ENCODE measurements around the gene ARL16. TPM values are rescaled to one million over a fixed set of nuclear protein-coding genes. Genes with fewer than 3 reads are reported as not detected.

Gene ARL16
- polyA plus RNA-seq, 1 of the 3 experiments (the other 2 are of a cell fraction) = 148 TPM

GRCh38 chr17:81712468-81713003 lies 28.9 kb upstream of the ARL16 start:
- peak overlapping the region; percentile 69 for H3K9ac ChIP-seq
- H3K4me3 ChIP-seq (ENCODE audit: low read depth in 2 of 2, low read length in 1 of 2) = peak overlapping the region; percentile 73 to 80
- H3K79me2 ChIP-seq (ENCODE audit: insufficient read depth) = peaks cover 24% of the 10 kb centered on the region; the same call in 1 of the 2 replicates
- H3K9me3 ChIP-seq = no peaks in the 10 kb centered on the region
- peaks cover 0 to 19% of the 10 kb centered on the region in 2 experiments for H3K36me3 ChIP-seq (replicated peaks in 1 of 2; ENCODE audit: control insufficient read depth in 1 of 2, insufficient read depth in 2 of 2, low read length in 1 of 2)
- ChIA-PET CTCF (interaction anchor here (0.6 to 4.4 kb wide), 7 partner anchors 11 to 150 kb away, joined by 3 to 33 read pairs (median 4); no protein-coding TSS in a partner anchor), POLR2A (interaction anchor here (0.6 to 3.8 kb wide), 7 partner anchors 10 to 266 kb away, joined by 3 to 30 read pairs (median 6); partner anchors contain the start of genes MCRIP1 and MRPL12)
- DNase-seq = peak; percentile 90
- H4K20me1 ChIP-seq (ENCODE audit: insufficient read depth) = no peaks in the 10 kb centered on the region
- H3K4me2 ChIP-seq = peak overlapping the region; percentile 89
- H3K9me2 ChIP-seq = no peaks in the 10 kb centered on the region
- H3K27me3 ChIP-seq (ENCODE audit: insufficient read depth) = no peaks in the 10 kb centered on the region
- peak overlapping the region; percentile 29; the same call in 1 of the 2 replicates for H2AFZ ChIP-seq (ENCODE audit: low read depth)
- H3F3A ChIP-seq (replicated peaks; ENCODE audit: insufficient read depth) = peaks cover 28% of the 10 kb centered on the region
- WGBS (ENCODE audit: low lambda C conversion rate) = 1% methylated on average over 8 of the region's 41 CpGs
- peaks cover 22 to 33% of the 10 kb centered on the region in 2 experiments; a peak in 3 of 4 replicates for H3K4me1 ChIP-seq (ENCODE audit: control insufficient read depth in 1 of 2, insufficient read depth in 2 of 2, low read depth in 1 of 2, low read length in 1 of 2)
- TF ChIP-seq ZBTB33 (IDR thresholded peaks at IDR 0.05; ENCODE audit: borderline replicate concordance, low read depth) (no peak), CTCF (IDR thresholded peaks at IDR 0.05) (peak; percentile 29), SIN3A (IDR thresholded peaks at IDR 0.05; ENCODE audit: borderline replicate concordance, low read depth, low read length) (0 out of 2 replicates have a peak, but pooled peaks have one; percentile 13), RAD21 (IDR thresholded peaks at IDR 0.05; ENCODE audit: low read length) (peak; percentile 32), MAX (IDR thresholded peaks at IDR 0.05; ENCODE audit: low read depth) (0 out of 2 replicates have a peak, but pooled peaks have one; percentile 9), GATA2 (CRISPR knock-in tag; IDR thresholded peaks at IDR 0.05) (no peak), MXI1 (IDR thresholded peaks at IDR 0.05; ENCODE audit: low read depth, low read length) (0 out of 2 replicates have a peak, but pooled peaks have one; percentile 1)
- TF ChIP-seq, protein P1, sequence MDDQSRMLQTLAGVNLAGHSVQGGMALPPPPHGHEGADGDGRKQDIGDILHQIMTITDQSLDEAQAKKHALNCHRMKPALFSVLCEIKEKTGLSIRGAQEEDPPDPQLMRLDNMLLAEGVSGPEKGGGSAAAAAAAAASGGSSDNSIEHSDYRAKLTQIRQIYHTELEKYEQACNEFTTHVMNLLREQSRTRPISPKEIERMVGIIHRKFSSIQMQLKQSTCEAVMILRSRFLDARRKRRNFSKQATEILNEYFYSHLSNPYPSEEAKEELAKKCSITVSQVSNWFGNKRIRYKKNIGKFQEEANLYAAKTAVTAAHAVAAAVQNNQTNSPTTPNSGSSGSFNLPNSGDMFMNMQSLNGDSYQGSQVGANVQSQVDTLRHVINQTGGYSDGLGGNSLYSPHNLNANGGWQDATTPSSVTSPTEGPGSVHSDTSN (IDR thresholded peaks at IDR 0.05) = no peak
- peak overlapping the region; percentile 13 to 75; a peak in 3 of 4 replicates for H3K27ac ChIP-seq (ENCODE audit: low read depth in 2 of 2, low read length in 1 of 2)
